ENCODE measurements around the gene LRTM2.

Gene LRTM2

GRCh38 chr12:1797991-1798640 lies 22.2 kb upstream of the LRTM2 start:
- DNase-seq, result no peak

GRCh38 chr12:1798641-1799020 lies 21.7 kb upstream of the LRTM2 start:
- no peak for DNase-seq

- no peak for DNase-seq
These were observed 21.1 kb upstream of the LRTM2 start for GRCh38 chr12:1799051-1799881.

GRCh38 chr12:1799882-1800400 lies 20.4 kb upstream of the LRTM2 start:
- no peak for DNase-seq

- peak in 1 of 14 donors; percentile 40 for DNase-seq
These were observed 19.7 kb upstream of the LRTM2 start for GRCh38 chr12:1800401-1801302.

GRCh38 chr12:1801303-1801975 lies 18.9 kb upstream of the LRTM2 start:
- DNase-seq, result no peak

- no peak for DNase-seq
These were observed 16.6 kb upstream of the LRTM2 start for GRCh38 chr12:1803736-1804135.

GRCh38 chr12:1804545-1805332 lies 15.6 kb upstream of the LRTM2 start:
- peak in 12 of 14 donors; percentile 46 to 83 (median 74) for DNase-seq

- peak in 1 of 14 donors; percentile 87 for DNase-seq
These were observed 14.8 kb upstream of the LRTM2 start for GRCh38 chr12:1805441-1806081.

GRCh38 chr12:1806301-1807086 lies 13.9 kb upstream of the LRTM2 start:
- no peak for DNase-seq

GRCh38 chr12:1807087-1807860 lies 13.1 kb upstream of the LRTM2 start:
- DNase-seq, result no peak

GRCh38 chr12:1808036-1808797 lies 12.1 kb upstream of the LRTM2 start:
- DNase-seq, result no peak

- no peak for DNase-seq
These were observed 11.4 kb upstream of the LRTM2 start for GRCh38 chr12:1808798-1809480.

- no peak for DNase-seq
These were observed 10.7 kb upstream of the LRTM2 start for GRCh38 chr12:1809591-1810190.

- DNase-seq, result no peak
These were observed 10.0 kb upstream of the LRTM2 start for GRCh38 chr12:1810201-1810930.

- no peak for DNase-seq
These were observed 9.5 kb upstream of the LRTM2 start for GRCh38 chr12:1810931-1811280.

Data from C1 segment of cervical spinal cord (tissue), 14 donors.